K562 (cell line): ENCODE measurements around the gene FXYD1. TPM values are rescaled to one million over a fixed set of nuclear protein-coding genes. Genes with fewer than 3 reads are reported as not detected.

ENCODE experiments used
- ATAC-seq: fragments of 200-7000 bp; cut with Tn5 transposase; 3 replicates; pipeline ENCODE4 v1.9.1; 2020; ENCODE audit warnings: moderate library complexity
- BruUV-seq: library from RNA; stranded (reverse); fragments of 400-500 nt; replicated peaks from 2 replicates; lab custom pipeline; 2021; lab: Mats Ljungman, UMichigan
- CTCF ChIA-PET: fragments of 300-600 bp; formaldehyde crosslinking; extraction: SDS; loops from one replicate; lab custom pipeline; 2021; ENCODE audit warnings: low intra/inter-chr PET ratio; lab: Yijun Ruan, JAX
- POLR2A ChIA-PET: fragments of 300-600, 350-650 bp; sonication (Branson Sonifier 250); formaldehyde crosslinking; extraction: SDS; loops from one replicate; lab custom pipeline; 2021; ENCODE audit warnings: antibody characterized with exemption, inconsistent platforms; lab: Yijun Ruan, JAX
- DNase-seq, 4 experiments: peaks; one replicate each; pipeline versions ENCODE4 v3.0.0 to v3.0.0-alpha.2; 2011 to 2018; ENCODE audit warnings: low spot score in 3 of 4, mixed read lengths in 3 of 4; ENCODE audit errors: extremely low read depth in 1 of 4
- FAIRE-seq: peaks from 2 replicates; lab custom pipeline; 2011; peaks lifted over from hg19 to GRCh38; lab: Jason Lieb, UNC
- H2AFZ ChIP-seq: 2 replicates; pipeline ENCODE4 v1.6.0; 2011; ENCODE audit warnings: low read depth, low read length, control low read depth, inconsistent platforms
- H3K27ac ChIP-seq: fragments of 200-600 bp; 3 replicates; pipeline ENCODE4 v1.8.0; 2011; ENCODE audit warnings: low read depth, mild to moderate bottlenecking, control low read depth, inconsistent platforms, low read length, moderate library complexity, mixed read lengths; ENCODE audit errors: extremely low read depth
- H3K27me3 ChIP-seq, 2 experiments: fragments of 300-600 bp in 1 of 2; 2 replicates in 1 of 2; 3 replicates in 1 of 2; pipeline versions ENCODE4 v1.6.0 to v1.8.0; 2011; ENCODE audit warnings: inconsistent platforms in 2 of 2, low read length in 2 of 2, mild to moderate bottlenecking in 1 of 2, mixed read lengths in 1 of 2, moderate library complexity in 1 of 2; ENCODE audit not compliant: control insufficient read depth in 2 of 2, insufficient read depth in 2 of 2
- H3K36me3 ChIP-seq: fragments of 300-600 bp; 3 replicates; pipeline ENCODE4 v1.8.0; 2011; ENCODE audit warnings: mild to moderate bottlenecking, low read length, inconsistent platforms; ENCODE audit not compliant: control insufficient read depth, insufficient read depth
- H3K4me1 ChIP-seq, 2 experiments: fragments of 200-600 bp in 1 of 2; replicated peaks in 1 of 2; 2 replicates in 1 of 2; 3 replicates in 1 of 2; pipeline versions ENCODE4 v1.5.1 to v1.8.0; 2011; ENCODE audit warnings: inconsistent platforms in 2 of 2, low read length in 2 of 2, mild to moderate bottlenecking in 1 of 2, mixed read lengths in 1 of 2, moderate library complexity in 1 of 2; ENCODE audit not compliant: control insufficient read depth in 2 of 2, insufficient read depth in 2 of 2
- H3K4me2 ChIP-seq: 2 replicates; pipeline ENCODE4 v1.6.1; 2011; ENCODE audit warnings: low read length, control low read depth, inconsistent platforms, mixed read lengths; ENCODE audit not compliant: insufficient read depth
- H3K4me3 ChIP-seq: fragments of 200-600 bp; sonication (generic), shearing (Covaris generic); 2 replicates; pipeline ENCODE4 v1.5.1; 2016; ENCODE audit warnings: control low read depth, inconsistent platforms
- H3K79me2 ChIP-seq: fragments of 200-600 bp; 3 replicates; pipeline ENCODE4 v1.8.0; 2011; ENCODE audit warnings: low read length, inconsistent platforms; ENCODE audit not compliant: control insufficient read depth, insufficient read depth
- H3K9ac ChIP-seq, 2 experiments: 2 replicates each; pipeline versions ENCODE4 v1.6.0 to v1.6.1; 2011; ENCODE audit warnings: low read depth in 2 of 2, low read length in 2 of 2, control low read depth in 1 of 2, inconsistent platforms in 1 of 2, mild to moderate bottlenecking in 1 of 2, mixed read lengths in 1 of 2; ENCODE audit not compliant: insufficient read depth in 1 of 2
- H3K9me1 ChIP-seq: one replicate; pipeline ENCODE4 v1.6.0; 2011; ENCODE audit warnings: inconsistent platforms, mild to moderate bottlenecking, low read length, moderate library complexity; ENCODE audit not compliant: control insufficient read depth, insufficient read depth
- H3K9me3 ChIP-seq: replicated peaks from 2 replicates; pipeline ENCODE4 v1.5.1; 2011; ENCODE audit warnings: low read depth, low read length, inconsistent platforms; ENCODE audit not compliant: control insufficient read depth, insufficient read depth
- H4K20me1 ChIP-seq: replicated peaks from 2 replicates; pipeline ENCODE4 v1.6.1; 2011; ENCODE audit warnings: low read length, inconsistent platforms, mixed read lengths; ENCODE audit not compliant: control insufficient read depth, insufficient read depth
- BMI1 ChIP-seq: fragments of 150-350 bp; IDR thresholded peaks from 2 replicates; pipeline ENCODE4 v1.6.1; 2014; ENCODE audit warnings: low read length
- CREB1 ChIP-seq, 2 experiments: sonication (generic) in 1 of 2; formaldehyde crosslinking in 1 of 2; IDR thresholded peaks; 2 replicates each; pipeline versions ENCODE4 v1.6.1 to v1.8.0; 2012 to 2022; ENCODE audit warnings: inconsistent platforms in 1 of 2, mild to moderate bottlenecking in 1 of 2, missing genetic modification reagents in 1 of 2, moderate library complexity in 1 of 2
- E2F1 ChIP-seq: sonication (generic); formaldehyde crosslinking; IDR thresholded peaks from 2 replicates; pipeline ENCODE4 v1.8.1; 2023; ENCODE audit warnings: mild to moderate bottlenecking, missing genetic modification reagents, moderate library complexity
- EHMT2 ChIP-seq: fragments of 450-650 bp; IDR thresholded peaks from 2 replicates; pipeline ENCODE4 v1.6.1; 2018; ENCODE audit warnings: antibody characterized with exemption
- FOXA1 ChIP-seq: fragments of 450-650 bp; IDR thresholded peaks from 2 replicates; pipeline ENCODE4 v1.6.1; 2016; ENCODE audit warnings: mild to moderate bottlenecking, borderline replicate concordance
- HBP1 ChIP-seq: fragments of 450-650 bp; formaldehyde crosslinking; IDR thresholded peaks from 2 replicates; pipeline ENCODE4 v1.4.0; 2022; ENCODE audit warnings: missing genetic modification characterization
- HSF4 ChIP-seq: fragments of 250-450 bp; sonication (Bioruptor Pico); IDR thresholded peaks from 2 replicates; pipeline ENCODE4 v2.1.2; 2022; ENCODE audit warnings: mild to moderate bottlenecking, moderate library complexity, borderline replicate concordance
- MAFF ChIP-seq: IDR thresholded peaks from 2 replicates; pipeline ENCODE4 v1.6.1; 2012; ENCODE audit warnings: low read length, improper control_type of control experiment
- NCOA1 ChIP-seq: fragments of 450-650 bp; IDR thresholded peaks from 2 replicates; pipeline ENCODE4 v1.6.1; 2016; ENCODE audit warnings: low read depth
- NELFE ChIP-seq: IDR thresholded peaks from 2 replicates; pipeline ENCODE4 v1.6.1; 2011; ENCODE audit warnings: mild to moderate bottlenecking; ENCODE audit not compliant: insufficient read depth, insufficient read length
- NFATC3 ChIP-seq: fragments of 450-650 bp; IDR thresholded peaks from 2 replicates; pipeline ENCODE4 v1.6.1; 2017; ENCODE audit warnings: mild to moderate bottlenecking
- NFE2 ChIP-seq: IDR thresholded peaks from 2 replicates; pipeline ENCODE4 v1.6.1; 2014; ENCODE audit warnings: antibody characterized with exemption, low read depth
- NFIC ChIP-seq: fragments of 450-650 bp; IDR thresholded peaks from 2 replicates; pipeline ENCODE4 v1.6.1; 2017; ENCODE audit warnings: mild to moderate bottlenecking, inconsistent platforms
- NFIX ChIP-seq: fragments of 250-450 bp; sonication (Bioruptor Pico); IDR thresholded peaks from 2 replicates; pipeline ENCODE4 v1.4.0; 2020; ENCODE audit warnings: low read depth, mild to moderate bottlenecking, moderate library complexity
- NFXL1 ChIP-seq: fragments of 450-650 bp; formaldehyde crosslinking; IDR thresholded peaks from 2 replicates; pipeline ENCODE4 v1.4.0; 2021; ENCODE audit warnings: mild to moderate bottlenecking
- PTBP1 ChIP-seq: fragments of 200-400 bp; formaldehyde crosslinking; IDR thresholded peaks from 2 replicates; pipeline ENCODE4 v1.6.1; 2017; ENCODE audit warnings: low read depth, low read length
- RB1 ChIP-seq: fragments of 450-650 bp; IDR thresholded peaks from 2 replicates; pipeline ENCODE4 v1.6.1; 2017; ENCODE audit warnings: low read depth, mild to moderate bottlenecking
- RFX1 ChIP-seq: fragments of 450-650 bp; IDR thresholded peaks from 2 replicates; pipeline ENCODE4 v1.6.1; 2016; ENCODE audit warnings: mild to moderate bottlenecking, moderate library complexity
- SAFB ChIP-seq: fragments of 200-400 bp; formaldehyde crosslinking; IDR thresholded peaks from 2 replicates; pipeline ENCODE4 v1.6.1; 2017; ENCODE audit warnings: low read depth, low read length, borderline replicate concordance
- SREBF1 ChIP-seq: fragments of 150-350 bp; IDR thresholded peaks from 2 replicates; pipeline ENCODE4 v1.6.1; 2014; ENCODE audit warnings: antibody characterized with exemption, low read depth, low read length, borderline replicate concordance
- ZBED1 ChIP-seq: IDR thresholded peaks from 2 replicates; pipeline ENCODE4 v1.6.1; 2014
- ZNF197 ChIP-seq: fragments of 200-800 bp; sonication (Bioruptor generic); IDR thresholded peaks from 2 replicates; pipeline ENCODE4 v1.6.1; 2016; ENCODE audit warnings: low read depth, missing genetic modification characterization, missing compliant biosample characterization
- ZNF324 ChIP-seq: fragments of 250-450 bp; sonication (Bioruptor Pico); IDR thresholded peaks from 2 replicates; pipeline ENCODE4 v1.4.0; 2020; ENCODE audit warnings: mild to moderate bottlenecking
- WGBS: fragments of 100-300 bp; shearing (Covaris generic); methylation state at CpG from one replicate; pipeline ENCODE4 v1.1.6; 2016; ENCODE audit warnings: low coverage, mixed read lengths; ENCODE audit not compliant: insufficient coverage; ENCODE audit errors: missing lambda C conversion rate; 5-methylcytosine and 5-hydroxymethylcytosine counted together
- in situ Hi-C: fragments of 300-500 bp; cut with MboI; formaldehyde crosslinking; loops from 4 replicates; pipeline ENCODE4 v1.15.0; 2018; ENCODE audit warnings: inconsistent platforms, mixed read lengths
- intact Hi-C: fragments of 100-400 bp; cut with micrococcal nuclease; formaldehyde crosslinking; loops from 2 replicates; pipeline ENCODE4 v1.14.2; 2022
- polyA plus RNA-seq, 8 experiments: library from polyadenylated mRNA; depleted of rRNA in 4 of 8; stranded (reverse) in 5 of 8; unstranded in 3 of 8; fragments of >200 nt; fragmentation: Nextera tagmentation in 2 of 8; fragmentation: Illumina TruSeq in 1 of 8; extraction: Ambion mirVana in 2 of 8; extraction: Trizol in 1 of 8; gene quantifications; 2 replicates each; pipeline versions ENCODE4 v1.2.1 to v1.2.3, GENCODE V29; 2011 to 2014; ENCODE audit warnings: inconsistent platforms in 1 of 8, missing spikeins in 1 of 8
- total RNA-seq, 7 experiments: library from RNA; depleted of rRNA in 6 of 7; stranded (reverse); fragments of >200 nt in 6 of 7; fragmentation: Illumina TruSeq in 2 of 7; extraction: Trizol in 2 of 7; gene quantifications; 2 replicates each; pipeline versions ENCODE4 v1.2.1 to v1.2.3, GENCODE V29; 2011 to 2021; ENCODE audit warnings: low replicate concordance in 1 of 7

The FXYD1 gene
- total and polyA plus RNA-seq, 9 of the 15 experiments (the other 6 are each of a cell fraction or from before 2014, with no cell fraction given) = 0.40 to 3.2 (median 1.8) TPM; not detected in 3

- H3K27me3 ChIP-seq = no peaks in the 10 kb centered on the region; a peak in 1 of 5 replicates
- peaks cover 12% of the 10 kb centered on the region for H4K20me1 ChIP-seq
- DNase-seq = peak; percentile 87 to 95 (median 88)
- H3K9me1 ChIP-seq = no peaks in the 10 kb centered on the region
- intact Hi-C loops (loop anchor here (5.0 kb wide), 1 partner anchor 122 kb away; the partner anchor contains the start of gene USF2), in situ Hi-C loops (no loop called here)
- POLR2A ChIA-PET = interaction anchor here (0.6 to 1.0 kb wide), 2 partner anchors 14 to 317 kb away, joined by 3 read pairs; no protein-coding TSS in a partner anchor
- no peak overlapping the region for H3K9ac ChIP-seq
- H3K9me3 ChIP-seq = no peaks in the 10 kb centered on the region
- no peaks in the 10 kb centered on the region for H3K79me2 ChIP-seq
- peaks cover 13 to 43% of the 10 kb centered on the region in 2 experiments for H3K4me1 ChIP-seq
- H3K27ac ChIP-seq = no peak overlapping the region
- no peak overlapping the region for H3K4me3 ChIP-seq
- peak; percentile 86 for FAIRE-seq
- CTCF ChIA-PET = no interaction called here
- no TSS peak for BruUV-seq
- peak; percentile 31 for ATAC-seq
- no peak overlapping the region for H2AFZ ChIP-seq
- peaks cover 8% of the 10 kb centered on the region; the same call in 2 of the 3 replicates for H3K36me3 ChIP-seq
- 6% methylated on average over 11 of the region's 15 CpGs for WGBS
- H3K4me2 ChIP-seq = no peak overlapping the region
- no peak for TF ChIP-seq HSF4 (CRISPR knock-in tag)
- TF ChIP-seq SAFB = no peak
- TF ChIP-seq SREBF1 = no peak
- no peak for TF ChIP-seq RB1
- peak; percentile 99 for TF ChIP-seq RFX1
- no peak for TF ChIP-seq CREB1 (IDR thresholded peaks at IDR 0.05)
- TF ChIP-seq CREB1 (CRISPR knock-in tag; IDR thresholded peaks at IDR 0.05) = no peak
- no peak for TF ChIP-seq FOXA1
- no peak for TF ChIP-seq NFE2
- no peak for TF ChIP-seq EHMT2
- TF ChIP-seq NCOA1 = no peak
- no peak for TF ChIP-seq HBP1
- no peak for TF ChIP-seq PTBP1
- no peak for TF ChIP-seq MAFF
- no peak for TF ChIP-seq NFXL1 (CRISPR knock-in tag)
- TF ChIP-seq E2F1 (CRISPR knock-in tag) = no peak
- TF ChIP-seq BMI1 = peak; percentile 83
- peak; percentile 99 for TF ChIP-seq NFIC
- no peak for TF ChIP-seq ZNF197
- TF ChIP-seq ZBED1 = no peak
- TF ChIP-seq NELFE = no peak
- no peak for TF ChIP-seq NFATC3
- peak; percentile 73 for TF ChIP-seq NFIX (CRISPR knock-in tag)
- TF ChIP-seq ZNF324 = no peak
Measured at GRCh38 chr19:35144600-35145436, 6.2 kb downstream of the FXYD1 start.
